Hepatocyte (in vitro differentiated cells): ENCODE results near the gene HOXB7. TPM values are rescaled to one million over a fixed set of nuclear protein-coding genes. Genes with fewer than 3 reads are reported as not detected.
A peak's percentile ranks its signal among the peaks of the same experiment; 100 is the strongest.

Experiments
- DNase-seq: peaks from one replicate; pipeline ENCODE4 v3.0.0-alpha.2; 2016; ENCODE audit warnings: low spot score
- H2AFZ ChIP-seq: fragments of 200-600 bp; sonication (generic); 2 replicates; pipeline ENCODE4 v1.6.0; 2016; ENCODE audit warnings: antibody characterized with exemption, mild to moderate bottlenecking
- H3K27ac ChIP-seq: fragments of 200-600 bp; sonication (generic); 2 replicates; pipeline ENCODE4 v1.5.1; 2016; ENCODE audit warnings: mild to moderate bottlenecking
- H3K27me3 ChIP-seq: fragments of 200-600 bp; sonication (generic); 2 replicates; pipeline ENCODE4 v1.6.1; 2016
- H3K36me3 ChIP-seq: fragments of 200-600 bp; sonication (generic); replicated peaks from 2 replicates; pipeline ENCODE4 v1.5.1; 2016; ENCODE audit warnings: low read depth; ENCODE audit not compliant: insufficient read depth
- H3K4me1 ChIP-seq: fragments of 200-600 bp; sonication (generic); 2 replicates; pipeline ENCODE4 v1.5.1; 2016; ENCODE audit warnings: mild to moderate bottlenecking, moderate library complexity; ENCODE audit not compliant: insufficient read depth
- H3K4me2 ChIP-seq: fragments of 200-600 bp; sonication (generic); 2 replicates; pipeline ENCODE4 v1.6.0; 2016
- H3K4me3 ChIP-seq: fragments of 200-600 bp; sonication (generic); 2 replicates; pipeline ENCODE4 v1.5.1; 2016; ENCODE audit warnings: mild to moderate bottlenecking
- H3K79me2 ChIP-seq: fragments of 200-600 bp; sonication (generic); 2 replicates; pipeline ENCODE4 v1.6.0; 2017; ENCODE audit warnings: mild to moderate bottlenecking
- H3K9me2 ChIP-seq: fragments of 200-600 bp; sonication (generic); replicated peaks from 2 replicates; pipeline ENCODE4 v1.6.0; 2017; ENCODE audit warnings: mild to moderate bottlenecking; ENCODE audit not compliant: insufficient read depth
- H3K9me3 ChIP-seq: fragments of 200-600 bp; sonication (generic); 2 replicates; pipeline ENCODE4 v1.5.1; 2016; ENCODE audit warnings: low read depth, mild to moderate bottlenecking
- H4K20me1 ChIP-seq: fragments of 200-600 bp; sonication (generic); 2 replicates; pipeline ENCODE4 v1.6.0; 2016; ENCODE audit warnings: mild to moderate bottlenecking; ENCODE audit not compliant: insufficient read depth, poor library complexity, severe bottlenecking
- EZH2 ChIP-seq: fragments of 200-600 bp; sonication (generic); IDR thresholded peaks from 2 replicates; pipeline ENCODE4 v1.6.1; 2016; ENCODE audit warnings: antibody characterized with exemption, mild to moderate bottlenecking, borderline replicate concordance
- EZH2phosphoT487 ChIP-seq: fragments of 200-600 bp; sonication (generic); IDR thresholded peaks from one replicate; pipeline ENCODE4 v1.6.1; 2018; ENCODE audit warnings: antibody characterized with exemption, mild to moderate bottlenecking, low read depth, moderate library complexity; ENCODE audit not compliant: unreplicated experiment, severe bottlenecking
- WGBS: methylation state at CpG from one replicate; pipeline ENCODE4 v1.1.6; 2016; ENCODE audit warnings: low lambda C conversion rate; ENCODE audit errors: missing lambda C conversion rate; 5-methylcytosine and 5-hydroxymethylcytosine counted together
- microRNA counts: library from miRNA; unstranded; fragments of <30 nt; microRNA quantifications from one replicate; lab custom pipeline; 2017
- microRNA-seq: library from miRNA; unstranded; fragments of <30 nt; microRNA quantifications from one replicate; pipeline ENCODE4, GENCODE V29; 2017
- polyA plus RNA-seq: library from polyadenylated mRNA; unstranded; fragments of >200 nt; fragmentation: Nextera tagmentation; extraction: Ambion mirVana; gene quantifications from 2 replicates; pipeline ENCODE4 v1.2.1, GENCODE V29; 2016
- small RNA-seq: library from RNA; depleted of rRNA; stranded (forward); fragments of <200 nt; gene quantifications from one replicate; pipeline ENCODE3, GENCODE V24; 2014
- total RNA-seq: library from RNA; depleted of rRNA; stranded (reverse); fragments of >200 nt; gene quantifications from 2 replicates; pipeline ENCODE4 v1.2.3, GENCODE V29; 2014
- TF ChIP-seq, protein P1 (sequence below): fragments of 200-600 bp; sonication (generic); IDR thresholded peaks from 2 replicates; pipeline ENCODE4 v1.5.1; 2016; ENCODE audit warnings: antibody characterized with exemption, mild to moderate bottlenecking; ENCODE audit not compliant: poor library complexity

The HOXB7 gene
- total and polyA plus RNA-seq, 2 experiments from 2014 or later: 4.1 to 13.7 TPM

DNA sequence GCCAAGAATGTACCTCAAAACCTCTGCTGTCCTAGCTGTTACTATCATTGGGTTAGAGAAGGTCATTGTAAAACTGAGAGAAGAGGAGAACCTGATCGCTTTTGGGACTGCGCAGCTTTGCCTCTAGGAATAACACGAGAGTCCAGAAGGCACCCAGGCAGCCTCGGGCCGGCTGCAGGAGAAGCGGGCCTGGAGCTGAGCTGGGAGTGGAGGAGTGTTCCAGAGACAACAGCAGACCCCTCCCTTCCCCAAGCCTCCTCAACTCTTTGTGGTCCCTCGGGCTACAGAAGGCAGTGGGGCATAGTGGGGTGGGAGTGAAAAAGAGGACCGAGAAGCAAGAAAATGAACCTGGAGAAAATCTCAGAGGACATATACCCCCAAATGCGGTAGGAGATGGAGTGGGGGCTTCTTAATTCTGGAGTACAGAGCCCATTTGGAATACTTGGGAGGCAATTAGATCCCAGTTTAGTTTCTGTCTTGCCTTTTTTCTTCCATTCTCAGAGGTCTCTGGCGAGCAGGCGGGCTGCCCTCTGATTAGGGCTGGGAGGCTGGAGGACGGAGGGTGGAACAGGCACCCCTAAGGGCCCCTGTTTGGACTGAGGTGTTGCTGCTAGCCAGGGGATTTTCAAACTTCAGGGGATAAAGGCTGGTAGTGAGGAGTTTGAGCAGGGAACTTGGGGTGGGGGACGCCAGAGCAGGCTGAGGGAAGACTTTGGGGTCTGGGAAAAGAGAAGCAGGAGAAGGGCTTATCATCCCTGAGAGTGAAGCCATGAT lies 52.6 kb downstream of the HOXB7 start:
- Histone ChIP-seq H3K27me3 (peaks cover 90% of the 10 kb centered on the region), H2AFZ (no peak overlapping the region), H4K20me1 (no peaks in the 10 kb centered on the region), H3K36me3 (no peaks in the 10 kb centered on the region), H3K9me2 (no peaks in the 10 kb centered on the region), H3K4me1 (peaks cover 60% of the 10 kb centered on the region), H3K4me3 (no peak overlapping the region), H3K9me3 (no peaks in the 10 kb centered on the region), H3K4me2 (no peak overlapping the region), H3K79me2 (peaks cover 35% of the 10 kb centered on the region), H3K27ac (no peak overlapping the region)
- TF ChIP-seq EZH2phosphoT487: no peak
- TF ChIP-seq, protein P1, sequence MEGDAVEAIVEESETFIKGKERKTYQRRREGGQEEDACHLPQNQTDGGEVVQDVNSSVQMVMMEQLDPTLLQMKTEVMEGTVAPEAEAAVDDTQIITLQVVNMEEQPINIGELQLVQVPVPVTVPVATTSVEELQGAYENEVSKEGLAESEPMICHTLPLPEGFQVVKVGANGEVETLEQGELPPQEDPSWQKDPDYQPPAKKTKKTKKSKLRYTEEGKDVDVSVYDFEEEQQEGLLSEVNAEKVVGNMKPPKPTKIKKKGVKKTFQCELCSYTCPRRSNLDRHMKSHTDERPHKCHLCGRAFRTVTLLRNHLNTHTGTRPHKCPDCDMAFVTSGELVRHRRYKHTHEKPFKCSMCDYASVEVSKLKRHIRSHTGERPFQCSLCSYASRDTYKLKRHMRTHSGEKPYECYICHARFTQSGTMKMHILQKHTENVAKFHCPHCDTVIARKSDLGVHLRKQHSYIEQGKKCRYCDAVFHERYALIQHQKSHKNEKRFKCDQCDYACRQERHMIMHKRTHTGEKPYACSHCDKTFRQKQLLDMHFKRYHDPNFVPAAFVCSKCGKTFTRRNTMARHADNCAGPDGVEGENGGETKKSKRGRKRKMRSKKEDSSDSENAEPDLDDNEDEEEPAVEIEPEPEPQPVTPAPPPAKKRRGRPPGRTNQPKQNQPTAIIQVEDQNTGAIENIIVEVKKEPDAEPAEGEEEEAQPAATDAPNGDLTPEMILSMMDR: no peak
- no peak for TF ChIP-seq EZH2
- DNase-seq: no peak
- 47% methylated on average over 13 of the region's 13 CpGs for WGBS

MicroRNA genes within 50 kb of the gene (microRNA counts, 767-probe panel; counts per million panel counts)
- microRNA hsa-miR-10a-5p (lab: Ali Mortazavi, UCI): 6,968 counts per million, percentile 36 among the panel's probes with 10 or more counts

Small RNAs within 50 kb of the gene (microRNA-seq; reads per million reads assigned to microRNA genes)
- gene MIR196A1: 4.5 reads per million, percentile 5 among the genes with 10 or more reads in this experiment

Small RNAs within 50 kb of the gene (small RNA-seq; reads per million reads assigned to genes)
- 0.22 reads per million for gene MIR196A1

Other genes starting within 250 kb of the HOXB7 start
- gene SKAP1, start 180.8 kb downstream of the HOXB7 start, total RNA-seq: 1.8 and 3.0 TPM in 2 replicates
- 1.4 and 4.1 TPM in 2 replicates for gene SKAP1, start 180.8 kb downstream of the HOXB7 start, polyA plus RNA-seq
- gene HOXB1, start 80.0 kb downstream of the HOXB7 start, total RNA-seq: not detected in 2 replicates
- gene HOXB1, start 80.0 kb downstream of the HOXB7 start, polyA plus RNA-seq: not detected in 2 replicates
- 5.6 and 6.7 TPM in 2 replicates for gene HOXB2, start 65.9 kb downstream of the HOXB7 start, total RNA-seq
- gene HOXB2, start 65.9 kb downstream of the HOXB7 start, polyA plus RNA-seq: 20.7 and 29.9 TPM in 2 replicates
- 1.4 and 2.2 TPM in 2 replicates for gene HOXB4, start 32.7 kb downstream of the HOXB7 start, total RNA-seq
- 1.8 and 2.0 TPM in 2 replicates for gene HOXB4, start 32.7 kb downstream of the HOXB7 start, polyA plus RNA-seq
- 1.8 and 5.9 TPM in 2 replicates for gene HOXB3, start 20.8 kb downstream of the HOXB7 start, total RNA-seq
- 1.8 and 4.0 TPM in 2 replicates for gene HOXB3, start 20.8 kb downstream of the HOXB7 start, polyA plus RNA-seq
- 0.27 and 0.36 TPM in 2 replicates for gene HOXB5, start 17.2 kb downstream of the HOXB7 start, total RNA-seq
- 3.3 and 4.4 TPM in 2 replicates for gene HOXB5, start 17.2 kb downstream of the HOXB7 start, polyA plus RNA-seq
- gene HOXB6, start 6.0 kb downstream of the HOXB7 start, total RNA-seq: 4.1 and 4.8 TPM in 2 replicates
- 7.7 and 12.9 TPM in 2 replicates for gene HOXB6, start 6.0 kb downstream of the HOXB7 start, polyA plus RNA-seq
- gene HOXB8, start 4.3 kb upstream of the HOXB7 start, total RNA-seq: 0.57 and 1.6 TPM in 2 replicates
- gene HOXB8, start 4.3 kb upstream of the HOXB7 start, polyA plus RNA-seq: 0.31 and 1.3 TPM in 2 replicates
- gene HOXB9, start 15.3 kb upstream of the HOXB7 start, total RNA-seq: 1.5 and 2.1 TPM in 2 replicates
- gene HOXB9, start 15.3 kb upstream of the HOXB7 start, polyA plus RNA-seq: 0.73 and 2.5 TPM in 2 replicates
- gene PRAC1, start 111.5 kb upstream of the HOXB7 start, total RNA-seq: not detected in 2 replicates
- not detected in 2 replicates for gene PRAC1, start 111.5 kb upstream of the HOXB7 start, polyA plus RNA-seq
- gene PRAC2, start 112.2 kb upstream of the HOXB7 start, total RNA-seq: not detected in 2 replicates
- gene PRAC2, start 112.2 kb upstream of the HOXB7 start, polyA plus RNA-seq: 1.5 TPM in 1 of 2 replicates, not detected in the other
- gene HOXB13, start 117.7 kb upstream of the HOXB7 start, total RNA-seq: 0.13 and 0.20 TPM in 2 replicates
- gene HOXB13, start 117.7 kb upstream of the HOXB7 start, polyA plus RNA-seq: 0.28 and 0.40 TPM in 2 replicates
- gene TTLL6, start 206.2 kb upstream of the HOXB7 start, total RNA-seq: 0.28 and 0.30 TPM in 2 replicates
- gene TTLL6, start 206.2 kb upstream of the HOXB7 start, polyA plus RNA-seq: not detected in 2 replicates
- gene CALCOCO2, start 220.0 kb upstream of the HOXB7 start, total RNA-seq: 68.8 and 76.3 TPM in 2 replicates
- gene CALCOCO2, start 220.0 kb upstream of the HOXB7 start, polyA plus RNA-seq: 63.4 and 79.2 TPM in 2 replicates